ENCODE data around the gene TRIM13. TPM values are rescaled to one million over a fixed set of nuclear protein-coding genes. Genes with fewer than 3 reads are reported as not detected.

The TRIM13 gene
- total RNA-seq, 4 donors from 2014 or later: 11.0 to 19.1 (median 14.2) TPM

DNA sequence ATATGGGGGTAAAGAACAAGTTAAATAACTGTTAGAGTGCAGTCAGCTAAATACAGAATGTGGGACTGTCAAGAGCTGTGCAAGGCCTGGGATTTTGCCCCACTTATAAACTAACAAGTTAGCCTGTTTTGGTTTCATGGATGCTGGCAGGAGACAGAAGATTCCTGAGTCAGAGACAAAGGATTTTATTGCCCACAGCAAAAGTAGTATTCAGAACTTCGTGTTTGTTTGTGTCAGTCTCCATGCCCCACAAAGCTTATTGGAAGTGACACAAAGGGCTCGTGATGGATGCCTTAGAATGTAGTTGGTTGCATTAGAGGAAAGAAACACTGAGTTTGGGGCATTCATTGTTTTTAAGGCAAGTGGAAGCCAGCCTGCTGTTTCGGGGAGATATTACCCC, 38.5 kb upstream of the TRIM13 start:
- ATAC-seq (ENCODE audit: low FRiP score) (no peak), DNase-seq (ENCODE audit: low spot score) (no peak)
- TF ChIP-seq CTCF (IDR thresholded peaks at IDR 0.05): no peak

DNA sequence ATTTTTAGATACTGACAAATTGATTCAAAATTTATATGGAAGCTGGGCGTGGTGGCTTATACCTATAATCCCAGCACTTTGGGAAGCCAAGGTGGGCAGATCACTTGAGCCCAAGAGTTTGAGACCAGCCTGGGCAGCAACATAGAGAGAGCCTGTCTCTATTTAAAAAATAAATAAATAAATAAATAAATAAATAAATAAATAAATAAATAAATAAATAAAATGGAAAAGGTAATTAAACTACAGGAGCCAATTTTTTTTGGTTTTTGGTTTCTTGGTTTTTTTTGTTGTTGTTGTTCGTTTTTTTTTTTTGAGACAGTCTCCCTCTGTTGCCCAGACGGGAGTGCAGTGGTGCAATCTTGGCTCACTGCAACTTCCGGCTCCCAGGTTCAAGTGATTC, 29.4 kb upstream of the TRIM13 start:
- no peak for TF ChIP-seq CTCF (IDR thresholded peaks at IDR 0.05)
- DNase-seq (ENCODE audit: low spot score): no peak
- no peak for ATAC-seq (ENCODE audit: low FRiP score)

GRCh38 chr13:49972709-49973108, 24.1 kb upstream of the TRIM13 start:
- ATAC-seq (ENCODE audit: low FRiP score) (no peak), DNase-seq (ENCODE audit: low spot score) (no peak)
- no peak for TF ChIP-seq CTCF (IDR thresholded peaks at IDR 0.05)

DNA sequence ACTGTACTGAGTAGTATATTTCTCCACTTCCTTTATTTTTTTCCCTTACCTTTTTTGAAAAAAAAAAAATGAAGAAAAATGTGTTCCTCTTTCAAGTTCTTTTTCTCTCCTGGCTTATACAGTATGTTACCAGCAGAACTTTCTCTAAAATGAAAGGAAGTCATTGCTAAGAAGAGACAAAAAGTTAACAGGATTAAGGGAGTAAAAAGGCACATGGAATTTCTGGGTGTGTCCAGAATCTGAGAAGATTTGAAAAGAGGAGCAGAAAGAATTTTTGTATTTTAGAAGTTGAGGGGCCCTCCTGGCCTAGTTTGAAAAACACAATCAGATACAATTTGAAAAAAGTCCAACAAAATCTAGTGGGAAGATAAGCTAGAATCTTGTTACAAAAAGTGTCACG, 21.0 kb upstream of the TRIM13 start:
- no peak for DNase-seq (ENCODE audit: low spot score)
- TF ChIP-seq CTCF (IDR thresholded peaks at IDR 0.05): no peak
- no peak for ATAC-seq (ENCODE audit: low FRiP score)

GRCh38 chr13:49976314-49977258, 20.3 kb upstream of the TRIM13 start:
- TF ChIP-seq CTCF (IDR thresholded peaks at IDR 0.05): peak in 2 of 3 donors; percentile 15 to 64
- DNase-seq (ENCODE audit: low spot score) (peak; percentile 68), ATAC-seq (ENCODE audit: low FRiP score) (no peak)

DNA sequence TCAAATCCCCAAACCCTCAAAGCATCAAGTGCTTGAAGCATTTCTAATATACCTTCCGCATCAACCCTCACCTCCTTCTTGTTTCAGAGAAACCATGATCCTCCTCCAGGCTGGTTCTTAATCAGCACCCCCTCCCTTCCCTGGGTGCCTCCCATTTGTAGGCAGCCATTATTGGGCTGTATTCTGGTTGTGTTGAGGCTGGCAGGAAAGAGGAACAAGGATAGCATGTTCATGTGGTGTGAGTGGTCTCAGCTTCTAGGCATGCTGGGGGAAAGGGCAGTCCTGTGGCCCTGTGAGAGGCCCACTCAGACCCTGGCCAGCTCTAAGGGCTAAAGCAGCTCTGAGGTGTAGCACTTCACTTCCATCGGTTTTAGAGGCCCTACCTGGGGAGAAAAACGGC, 18.9 kb upstream of the TRIM13 start:
- ATAC-seq (ENCODE audit: low FRiP score): no peak
- no peak for DNase-seq (ENCODE audit: low spot score)

More for the DNA sequence above, 18.9 kb upstream of the TRIM13 start:
- no peak for TF ChIP-seq CTCF (IDR thresholded peaks at IDR 0.05)
